ENCODE data around the gene APLP2. TPM values are rescaled to one million over a fixed set of nuclear protein-coding genes. Genes with fewer than 3 reads are reported as not detected.

The APLP2 gene
- total and polyA plus RNA-seq, 2 of the 4 experiments (the other 2 are of a cell fraction): 127 to 235 TPM

DNA sequence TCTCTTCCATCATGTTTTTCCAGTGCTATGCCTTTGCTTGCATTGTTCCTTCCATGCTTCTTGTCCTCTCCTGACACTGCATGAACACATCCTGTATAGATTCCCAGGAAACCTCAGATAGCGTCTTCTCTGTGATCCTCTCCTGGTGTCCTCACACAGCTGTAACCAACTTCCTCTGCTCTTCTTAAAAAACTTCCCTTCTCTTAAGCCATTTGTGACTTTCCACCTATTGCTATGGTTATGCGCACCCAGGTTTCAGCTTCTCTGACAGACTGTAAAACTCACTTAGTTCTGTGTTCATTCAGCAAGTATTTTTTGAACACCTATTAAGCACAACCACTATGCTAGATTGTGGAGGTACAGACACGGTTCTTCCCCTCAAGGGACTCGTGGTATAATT is 5.1 kb upstream of the APLP2 start:
- no peak overlapping the region for H2BK15ac ChIP-seq (ENCODE audit: low read depth, low read length)
- POLR2A ChIA-PET (ENCODE audit: unreplicated experiment): no interaction called here
- H3K9me1 ChIP-seq (ENCODE audit: insufficient read depth, low read length): peaks cover 6% of the 10 kb centered on the region; the same call in 1 of the 2 replicates
- H3K27me3 ChIP-seq (ENCODE audit: control insufficient read depth, insufficient read depth, low read length): peaks cover 33% of the 10 kb centered on the region
- H3K4me3 ChIP-seq (ENCODE audit: insufficient read depth, low read depth, low read length): no peak overlapping the region
- no peak overlapping the region for H3K56ac ChIP-seq (ENCODE audit: extremely low read depth, insufficient read depth, low read length)
- no peak overlapping the region for H2AFZ ChIP-seq (replicated peaks; ENCODE audit: low read length, poor library complexity)
- H4K91ac ChIP-seq (ENCODE audit: insufficient read depth, low read depth, low read length): no peak overlapping the region
- H3K4ac ChIP-seq (ENCODE audit: low read depth, low read length): no peak overlapping the region
- H2BK20ac ChIP-seq (ENCODE audit: low read depth, low read length): no peak overlapping the region
- ATAC-seq (ENCODE audit: low read depth): no peak
- H4K8ac ChIP-seq (ENCODE audit: low read depth in 2 of 2, low read length in 2 of 2): no peak overlapping the region
- no peak overlapping the region for H3K18ac ChIP-seq (ENCODE audit: low read depth, low read length)
- H3K4me2 ChIP-seq (ENCODE audit: low read depth, low read length): no peak overlapping the region
- H3K79me1 ChIP-seq (ENCODE audit: low read depth in 1 of 2, low read length in 2 of 2): no peaks in the 10 kb centered on the region
- in situ Hi-C loops (cut with MboI; ENCODE audit: low sequenced_read_pairs): no loop called here
- no peaks in the 10 kb centered on the region for H4K20me1 ChIP-seq (ENCODE audit: insufficient read depth, low read length)
- dilution Hi-C loops (cut with HindIII; ENCODE audit: low sequenced_read_pairs, unreplicated experiment): no loop called here
- no peak for DNase-seq
- no CpG with 5 or more reads among the region's 4 CpGs for WGBS, 2 experiments (ENCODE audit: extremely low coverage in 2 of 2, insufficient read length in 1 of 2)
- BruUV-seq (replicated peaks): no TSS peak
- no peak overlapping the region for H4K5ac ChIP-seq (ENCODE audit: low read depth, low read length)
- H3K9me3 ChIP-seq (ENCODE audit: control insufficient read depth, insufficient read depth, low read length): no peaks in the 10 kb centered on the region
- no peak overlapping the region for H3K9ac ChIP-seq (ENCODE audit: low read depth, low read length)
- CTCF ChIA-PET: interaction anchor here (0.9 kb wide), 1 partner anchor 13 kb away, joined by 3 read pairs; no protein-coding TSS in a partner anchor
- H2AK9ac ChIP-seq (replicated peaks; ENCODE audit: low read depth, low read length, poor library complexity): no peak overlapping the region
- intact Hi-C loops (cut with micrococcal nuclease): no loop called here
- H2BK5ac ChIP-seq (ENCODE audit: low read depth, low read length, poor library complexity, severe bottlenecking): no peak overlapping the region
- no peak overlapping the region for H2BK120ac ChIP-seq (ENCODE audit: low read depth, low read length)
- H3K14ac ChIP-seq (replicated peaks; ENCODE audit: low read depth, low read length): no peak overlapping the region
- no peak overlapping the region for H3K27ac ChIP-seq (ENCODE audit: insufficient read depth, low read length)
- peaks cover 4% of the 10 kb centered on the region; the same call in 1 of the 2 replicates for H3K4me1 ChIP-seq (ENCODE audit: control insufficient read depth, insufficient read depth, low read length)
- no peak overlapping the region for H3K23ac ChIP-seq (ENCODE audit: low read depth, low read length)
- no peaks in the 10 kb centered on the region for H3K36me3 ChIP-seq (ENCODE audit: control insufficient read depth, insufficient read depth, low read length)
- TF ChIP-seq ELK1 (IDR thresholded peaks at IDR 0.05; ENCODE audit: borderline replicate concordance, low read depth, low read length) (no peak), FOS (IDR thresholded peaks at IDR 0.05; ENCODE audit: low read depth, low read length) (no peak), MAFK (IDR thresholded peaks at IDR 0.05; ENCODE audit: low read depth, low read length) (no peak), RCOR1 (IDR thresholded peaks at IDR 0.05; ENCODE audit: insufficient replicate concordance, low read length) (no peak), MAZ (IDR thresholded peaks at IDR 0.05; ENCODE audit: borderline replicate concordance, low read depth, low read length) (no peak), CEBPB (IDR thresholded peaks at IDR 0.05; ENCODE audit: low read depth, low read length) (no peak), RFX5 (IDR thresholded peaks at IDR 0.05; ENCODE audit: low read depth, low read length) (no peak), CHD1 (IDR thresholded peaks at IDR 0.05; ENCODE audit: low read depth, low read length) (no peak), BHLHE40 (IDR thresholded peaks at IDR 0.05; ENCODE audit: low read depth, low read length) (no peak), USF2 (IDR thresholded peaks at IDR 0.05; ENCODE audit: low read depth, low read length) (no peak), SMC3 (IDR thresholded peaks at IDR 0.05; ENCODE audit: low read depth, low read length) (no peak), POLR2A (IDR thresholded peaks at IDR 0.05; ENCODE audit: low read depth, low read length) (no peak), RAD21 (IDR thresholded peaks at IDR 0.05; ENCODE audit: low read length) (no peak), MXI1 (IDR thresholded peaks at IDR 0.05; ENCODE audit: borderline replicate concordance, low read depth, low read length) (no peak)
- TF ChIP-seq, protein P1, sequence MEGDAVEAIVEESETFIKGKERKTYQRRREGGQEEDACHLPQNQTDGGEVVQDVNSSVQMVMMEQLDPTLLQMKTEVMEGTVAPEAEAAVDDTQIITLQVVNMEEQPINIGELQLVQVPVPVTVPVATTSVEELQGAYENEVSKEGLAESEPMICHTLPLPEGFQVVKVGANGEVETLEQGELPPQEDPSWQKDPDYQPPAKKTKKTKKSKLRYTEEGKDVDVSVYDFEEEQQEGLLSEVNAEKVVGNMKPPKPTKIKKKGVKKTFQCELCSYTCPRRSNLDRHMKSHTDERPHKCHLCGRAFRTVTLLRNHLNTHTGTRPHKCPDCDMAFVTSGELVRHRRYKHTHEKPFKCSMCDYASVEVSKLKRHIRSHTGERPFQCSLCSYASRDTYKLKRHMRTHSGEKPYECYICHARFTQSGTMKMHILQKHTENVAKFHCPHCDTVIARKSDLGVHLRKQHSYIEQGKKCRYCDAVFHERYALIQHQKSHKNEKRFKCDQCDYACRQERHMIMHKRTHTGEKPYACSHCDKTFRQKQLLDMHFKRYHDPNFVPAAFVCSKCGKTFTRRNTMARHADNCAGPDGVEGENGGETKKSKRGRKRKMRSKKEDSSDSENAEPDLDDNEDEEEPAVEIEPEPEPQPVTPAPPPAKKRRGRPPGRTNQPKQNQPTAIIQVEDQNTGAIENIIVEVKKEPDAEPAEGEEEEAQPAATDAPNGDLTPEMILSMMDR (conservative IDR thresholded peaks at IDR 0.05; ENCODE audit: low read depth, low read length): no peak
- H2AK5ac ChIP-seq (ENCODE audit: low read depth, low read length): no peak overlapping the region
